ENCODE measurements around the gene NFIC.
"Not testable (repeated sequence)": the region's sequence is repeated elsewhere in the genome, so short reads cannot be mapped to it uniquely, and the experiment has no call there.

GRCh38 chr19:3399311-3399710 is 32.9 kb downstream of the NFIC start:
- TF ChIP-seq CTCF (conservative IDR thresholded peaks at IDR 0.05 in 1 of 2, IDR thresholded peaks at IDR 0.05 in 1 of 2; ENCODE audit: extremely low read depth in 1 of 2, insufficient read depth in 1 of 2, low read depth in 1 of 2, low read length in 2 of 2); EZH2 (IDR thresholded peaks at IDR 0.05; ENCODE audit: borderline replicate concordance, low read length): not testable (repeated sequence)

Measured in mammary epithelial cell (primary cell).